HG03280 (cell line): ENCODE measurements around the gene AK1.

Experiments
- ATAC-seq: cut with Tn5 transposase; IDR thresholded peaks from one replicate; pipeline ENCODE4 v1.9.1; 2021; ENCODE audit warnings: mild to moderate bottlenecking, moderate library complexity; ENCODE audit not compliant: unreplicated experiment

The AK1 gene, protein sequence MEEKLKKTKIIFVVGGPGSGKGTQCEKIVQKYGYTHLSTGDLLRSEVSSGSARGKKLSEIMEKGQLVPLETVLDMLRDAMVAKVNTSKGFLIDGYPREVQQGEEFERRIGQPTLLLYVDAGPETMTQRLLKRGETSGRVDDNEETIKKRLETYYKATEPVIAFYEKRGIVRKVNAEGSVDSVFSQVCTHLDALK

DNA sequence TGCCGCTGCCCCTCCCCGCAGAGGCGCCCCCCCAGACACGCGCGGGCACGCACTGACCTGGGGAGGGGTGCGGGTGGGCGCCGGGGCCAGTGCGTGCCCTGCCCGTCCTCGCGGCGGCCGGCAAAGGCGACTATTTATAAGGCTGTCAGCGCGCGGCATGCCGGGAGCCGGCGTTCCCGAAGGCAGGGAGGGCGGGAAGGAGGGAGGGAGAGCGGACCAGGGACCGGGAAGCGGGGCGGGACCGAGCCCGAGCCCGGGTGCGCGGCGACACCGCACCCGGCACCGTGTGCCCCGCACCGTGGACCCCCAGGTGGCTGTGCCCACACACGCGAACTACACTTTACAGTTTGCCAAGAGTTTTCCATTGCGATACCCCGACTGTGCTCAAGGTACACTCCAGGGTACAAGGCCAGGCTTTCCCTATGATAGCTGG lies at the start of gene AK1:
Gene AK1, minus strand, starts transcription at position 110 of the 433 bp plus-strand sequence. CDS start 3,058 bp downstream, outside the sequence.
- ATAC-seq = no peak

- ATAC-seq = no peak
Measured at GRCh38 chr9:127926906-127927200, 49.4 kb upstream of the AK1 start.

DNA sequence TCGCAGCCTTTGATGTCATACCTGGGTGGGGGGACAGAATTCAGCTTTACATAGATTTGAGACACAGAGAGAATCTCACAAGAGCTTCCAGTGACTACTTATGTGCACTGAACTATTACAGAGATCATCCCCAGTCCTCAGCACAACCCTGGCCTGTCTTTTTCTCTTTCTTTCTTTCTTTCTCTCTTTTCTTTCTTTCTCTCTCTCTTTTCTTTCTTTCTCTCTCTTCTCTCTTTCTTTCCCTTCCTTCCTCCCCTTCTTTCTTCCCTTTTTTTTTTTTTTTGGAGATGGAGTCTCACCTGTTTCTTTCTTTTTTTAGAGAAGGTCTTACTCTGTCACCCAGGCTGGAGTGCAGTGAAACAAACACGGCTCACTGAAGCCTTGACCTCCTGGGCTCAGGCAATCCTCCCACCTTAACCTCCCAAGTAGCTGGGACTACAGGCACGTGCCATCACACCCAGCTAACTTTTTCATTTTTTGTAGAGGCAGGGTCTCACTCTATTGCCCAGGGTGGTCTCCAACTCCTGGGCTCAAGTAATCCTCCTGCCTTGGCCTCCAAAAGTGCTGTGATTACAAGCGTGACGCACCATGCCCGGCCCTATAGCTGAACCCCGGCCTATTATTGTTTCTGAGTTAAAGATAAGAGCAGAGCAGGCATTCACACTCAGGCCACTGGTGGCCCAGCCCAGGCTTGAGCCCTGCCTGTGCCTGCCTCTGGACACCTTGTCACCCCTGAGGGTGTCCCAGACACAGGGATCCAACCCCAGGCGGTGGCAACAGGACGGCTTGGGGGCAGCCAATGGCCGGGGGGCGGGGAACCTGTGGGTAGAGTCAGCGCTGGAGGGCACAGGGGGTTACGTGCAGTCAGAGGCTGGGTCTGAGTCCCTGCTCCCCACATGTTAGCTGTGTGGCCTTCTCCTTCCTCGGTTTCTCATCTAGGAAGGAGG lies 48.8 kb upstream of the AK1 start:
- ATAC-seq = no peak

GRCh38 chr9:127924736-127925444 lies 47.4 kb upstream of the AK1 start:
- ATAC-seq = no peak

DNA sequence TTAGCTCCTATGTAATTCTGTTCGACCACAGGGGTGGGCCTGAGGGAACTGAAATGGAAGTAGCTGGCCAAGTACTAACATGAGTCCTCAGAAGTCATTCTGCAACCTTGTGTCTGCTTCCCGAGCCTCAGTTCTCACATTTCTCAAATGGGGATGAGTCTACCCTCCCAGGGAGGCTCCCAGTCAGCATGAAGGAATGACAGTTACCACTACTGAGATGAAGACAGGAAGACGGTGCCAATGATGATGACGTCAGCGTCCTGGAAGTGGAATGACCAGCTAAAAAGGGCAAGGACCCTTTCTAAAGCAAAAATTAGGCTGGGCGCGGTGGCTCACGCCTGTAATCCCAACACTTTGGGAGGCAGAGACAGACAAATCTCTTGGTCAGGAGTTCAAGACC lies 46.3 kb upstream of the AK1 start:
- no peak for ATAC-seq

GRCh38 chr9:127923046-127923445 lies 45.6 kb upstream of the AK1 start:
- ATAC-seq = no peak

- ATAC-seq = no peak
Measured at GRCh38 chr9:127921557-127922120, 44.2 kb upstream of the AK1 start.

- no peak for ATAC-seq
Measured at GRCh38 chr9:127920794-127921193, 43.3 kb upstream of the AK1 start.

- no peak for ATAC-seq
Measured at GRCh38 chr9:127919253-127919815, 41.9 kb upstream of the AK1 start.

DNA sequence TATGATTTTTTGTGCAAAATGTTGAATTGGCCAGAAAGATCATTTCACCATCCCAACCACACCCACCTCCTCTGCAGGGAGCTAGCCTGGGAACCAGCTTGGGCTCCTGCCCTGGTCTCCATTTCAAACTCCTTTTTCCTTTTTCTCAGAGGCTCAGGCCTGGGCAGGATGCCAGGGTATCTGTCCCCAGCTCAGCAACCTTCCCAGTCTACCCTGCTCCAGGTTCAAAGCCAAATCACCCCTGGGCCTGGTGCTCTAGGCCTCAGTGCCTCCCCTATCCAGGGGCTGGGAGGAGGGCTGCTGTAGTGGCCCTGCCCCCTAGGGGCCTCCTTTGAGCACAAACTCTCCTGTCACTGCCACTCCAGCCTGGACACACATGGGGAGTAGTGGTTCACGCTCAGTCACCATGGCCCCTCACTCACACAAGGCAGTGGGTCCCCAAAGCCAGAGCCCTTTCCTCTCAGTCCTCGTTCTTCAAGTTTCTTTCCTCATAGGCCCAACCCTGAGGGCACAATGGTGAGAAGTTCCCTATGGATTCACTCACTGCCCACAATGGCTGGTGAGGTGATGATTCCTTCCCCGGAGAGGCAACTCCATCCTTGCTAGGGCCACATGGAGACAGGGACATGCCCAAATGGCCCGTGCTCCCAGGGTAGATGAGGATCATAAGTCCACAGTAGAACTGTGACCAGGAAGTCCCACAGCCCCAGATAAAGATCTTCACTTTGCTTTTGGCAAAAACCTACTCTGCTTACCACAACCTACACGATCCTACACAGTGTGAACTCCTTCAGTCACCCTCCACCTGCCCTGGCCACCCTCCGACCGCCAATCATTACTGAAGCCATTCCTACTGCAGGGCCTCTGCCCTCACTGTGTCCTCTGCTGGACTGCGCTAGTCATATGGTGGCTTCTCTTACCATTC lies 41.0 kb upstream of the AK1 start:
- no peak for ATAC-seq

DNA sequence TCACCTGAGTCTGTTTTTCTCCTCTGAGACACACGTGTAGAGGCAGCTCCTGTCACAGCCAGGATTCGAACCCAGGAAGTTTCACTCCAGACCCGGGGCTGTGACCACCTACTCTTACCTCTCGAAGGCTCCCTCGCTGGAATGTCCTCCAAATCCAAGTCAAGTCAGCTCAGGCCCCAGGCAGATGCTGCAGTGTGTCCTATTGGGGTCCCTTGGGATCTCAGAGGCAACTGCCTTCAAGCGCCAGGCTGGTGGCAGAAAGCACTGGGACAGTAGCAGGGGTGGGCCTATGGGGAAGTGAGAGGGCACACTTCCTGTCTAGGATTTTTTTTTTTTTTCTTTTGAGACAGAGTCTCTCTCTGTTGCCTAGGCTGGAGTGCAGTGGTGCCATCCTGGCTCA lies 40.1 kb upstream of the AK1 start:
- ATAC-seq = no peak

DNA sequence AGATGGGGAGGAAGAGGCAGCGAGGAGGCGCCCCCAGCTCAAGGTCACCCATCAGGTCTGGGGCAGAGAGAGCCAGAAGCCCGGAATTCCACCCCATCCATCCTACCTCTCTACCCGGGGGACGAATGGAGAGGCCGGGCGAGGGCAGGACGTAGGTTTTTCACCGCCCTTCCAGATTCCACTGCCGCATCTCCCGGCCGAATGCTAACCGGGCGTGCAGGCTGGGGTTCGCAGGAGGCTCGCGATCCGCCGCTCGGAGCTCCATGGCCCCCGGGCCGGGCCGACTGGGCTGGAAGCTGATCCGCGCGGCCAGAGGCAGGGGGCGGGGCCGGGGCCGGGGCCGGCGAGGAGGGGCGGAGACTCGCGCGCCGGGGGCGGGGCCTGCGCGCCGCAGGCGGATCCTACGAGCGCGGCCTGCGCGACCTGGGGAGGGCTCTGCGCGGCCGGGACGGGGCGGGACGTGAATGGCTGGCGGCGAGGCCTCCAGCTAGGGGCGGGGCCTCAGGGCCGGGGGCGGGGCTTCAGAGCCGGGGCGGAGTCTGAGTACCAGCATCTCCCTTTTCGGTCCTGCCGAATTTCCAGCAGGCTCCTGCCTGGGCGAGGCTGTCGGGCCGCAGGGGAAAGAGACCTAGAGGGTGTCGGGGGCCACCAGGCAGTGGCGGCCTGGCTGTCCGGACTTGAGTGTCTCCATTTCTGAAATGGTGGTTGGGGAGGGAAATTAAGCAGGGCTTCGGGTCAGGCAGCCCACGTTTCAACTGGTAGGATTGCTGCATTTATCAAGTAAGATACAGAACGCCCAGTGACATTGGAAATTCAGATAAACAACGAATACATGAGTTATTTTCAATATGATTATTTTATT lies 39.5 kb upstream of the AK1 start, which contains the start of gene ST6GALNAC4:
Gene ST6GALNAC4, minus strand, starts transcription at position 322 of the 862 bp plus-strand sequence. CDS start 622 bp downstream, outside the sequence.
- peak; percentile 88 for ATAC-seq

DNA sequence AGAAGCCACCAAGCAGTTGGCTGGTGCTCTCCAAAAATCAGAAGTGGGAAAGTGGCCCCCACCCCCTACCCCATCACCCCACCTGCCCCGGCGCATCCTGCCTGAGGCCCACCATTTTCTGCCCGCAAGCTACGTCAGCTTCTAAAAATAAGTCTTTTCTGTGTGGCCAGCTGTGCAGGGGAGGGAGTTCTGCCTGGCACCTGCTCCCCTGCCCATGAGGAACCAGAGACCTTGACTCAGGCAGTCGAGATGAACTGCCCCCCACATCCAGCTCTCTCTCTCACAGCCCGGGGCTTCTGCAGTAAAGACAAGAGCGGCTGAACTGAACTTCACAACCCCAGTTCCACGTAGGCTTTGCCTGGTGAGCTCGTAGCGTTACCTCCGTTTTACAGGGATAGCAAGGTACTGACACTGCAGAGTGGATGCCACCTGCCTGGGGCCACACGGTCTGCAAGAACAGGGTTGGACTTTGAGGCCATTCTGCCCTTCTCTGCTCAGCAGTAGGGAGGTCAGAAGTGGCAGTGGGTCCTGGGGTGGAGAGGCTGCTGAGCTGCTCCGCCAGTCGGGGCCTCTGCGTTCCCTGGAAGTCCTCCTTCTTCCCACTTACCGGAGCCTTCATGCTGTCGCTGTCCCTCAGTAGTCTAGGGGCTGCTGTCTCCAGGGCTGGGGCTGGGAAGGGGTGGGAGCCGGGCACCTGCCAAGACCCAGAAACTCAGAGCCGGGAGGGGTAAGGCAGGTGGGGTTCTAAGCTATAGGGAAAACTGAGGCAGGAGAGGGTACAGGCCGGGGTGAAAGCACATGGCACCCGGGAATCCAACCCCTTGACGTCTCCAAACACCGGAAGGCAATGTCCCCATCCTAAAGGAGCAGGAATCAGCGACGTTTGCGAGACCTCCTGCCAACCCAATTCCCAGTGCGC lies 38.6 kb upstream of the AK1 start:
- ATAC-seq = no peak

DNA sequence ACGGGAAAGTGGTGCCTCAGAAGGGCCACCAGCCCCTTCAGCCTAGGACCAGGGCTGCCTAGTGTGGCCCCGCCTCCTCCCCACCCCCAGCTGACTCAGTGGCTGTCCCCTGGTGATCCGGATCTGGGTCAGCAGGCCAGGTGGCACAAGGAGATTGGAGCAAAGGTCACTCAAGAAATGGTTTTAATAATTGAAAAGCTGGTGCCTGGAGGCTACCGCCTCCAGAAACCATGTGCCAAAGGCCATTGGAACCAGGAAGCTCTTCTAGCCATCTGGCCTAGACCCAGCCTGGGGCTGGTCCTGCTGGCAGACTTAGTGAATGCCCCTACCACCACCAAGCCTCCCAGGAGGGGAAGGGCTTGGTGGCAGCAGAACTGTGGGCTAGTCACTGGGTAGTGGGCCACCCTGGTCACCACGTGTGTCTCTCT lies 37.9 kb upstream of the AK1 start:
- no peak for ATAC-seq

DNA sequence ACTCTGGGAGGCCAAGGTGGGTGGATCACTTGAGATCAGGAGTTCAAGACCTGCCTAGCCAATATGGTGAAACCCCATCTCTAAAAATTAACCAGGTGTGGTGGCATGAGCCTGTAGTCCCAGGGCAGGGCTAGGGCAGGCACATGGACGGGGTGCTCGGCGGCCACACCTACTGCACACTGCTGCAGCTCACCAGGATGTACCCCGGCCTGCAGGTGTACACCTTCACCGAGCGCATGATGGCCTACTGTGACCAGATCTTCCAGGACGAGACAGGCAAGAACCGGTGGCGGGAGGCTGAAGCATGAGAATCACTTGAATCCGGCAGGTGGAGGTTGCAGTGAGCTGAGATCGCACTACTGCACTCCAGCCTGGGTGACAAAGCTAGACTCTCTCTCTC lies 36.2 kb upstream of the AK1 start:
- ATAC-seq = no peak

- ATAC-seq = no peak
Measured at GRCh38 chr9:127912882-127913281, 35.4 kb upstream of the AK1 start.

DNA sequence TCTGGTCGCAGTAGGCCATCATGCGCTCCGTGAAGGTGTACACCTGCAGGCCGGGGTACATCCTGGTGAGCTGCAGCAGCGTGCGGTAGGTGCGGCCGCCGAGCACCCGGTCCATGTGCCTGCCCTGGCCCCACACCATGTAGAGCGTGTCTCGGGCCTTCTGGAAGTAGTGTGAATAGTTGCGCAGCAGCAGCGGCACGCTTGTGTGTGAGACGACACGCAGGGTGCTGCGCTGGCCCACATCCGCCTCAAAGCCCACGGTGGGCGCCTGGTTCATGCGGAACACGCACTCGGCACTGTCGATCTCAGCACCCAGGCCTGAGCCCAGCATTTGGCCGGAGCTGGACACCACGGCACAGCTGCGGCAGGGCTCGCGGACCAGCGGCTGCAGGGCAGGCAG lies 34.8 kb upstream of the AK1 start:
- no peak for ATAC-seq
